ENCODE measurements around the gene H1-8.

Gene H1-8

GRCh38 chr3:129556890-129557547, 14.0 kb downstream of the H1-8 start:
- DNase-seq, result no peak

- no peak for DNase-seq
These were observed 14.5 kb downstream of the H1-8 start for GRCh38 chr3:129557548-129557894.

- no peak for DNase-seq
These were observed 15.3 kb downstream of the H1-8 start for GRCh38 chr3:129558081-129558771.

- DNase-seq, result no peak
These were observed 16.0 kb downstream of the H1-8 start for GRCh38 chr3:129558772-129559564.

- DNase-seq, result no peak
These were observed 16.6 kb downstream of the H1-8 start for GRCh38 chr3:129559565-129560079.

GRCh38 chr3:129560269-129560787, 17.4 kb downstream of the H1-8 start:
- DNase-seq, result no peak

- DNase-seq, result peak; percentile 64
These were observed 18.1 kb downstream of the H1-8 start for GRCh38 chr3:129560911-129561594.

GRCh38 chr3:129561619-129562248, 18.8 kb downstream of the H1-8 start:
- no peak for DNase-seq

GRCh38 chr3:129562803-129563202, 19.8 kb downstream of the H1-8 start:
- DNase-seq, result no peak

GRCh38 chr3:129563332-129563731, 20.4 kb downstream of the H1-8 start:
- no peak for DNase-seq

GRCh38 chr3:129563850-129564535, 21.0 kb downstream of the H1-8 start:
- no peak for DNase-seq

- no peak for DNase-seq
These were observed 22.1 kb downstream of the H1-8 start for GRCh38 chr3:129564981-129565644.

GRCh38 chr3:129565902-129566301, 22.9 kb downstream of the H1-8 start:
- DNase-seq, result no peak

- no peak for DNase-seq
These were observed 24.3 kb downstream of the H1-8 start for GRCh38 chr3:129567176-129567705.

GRCh38 chr3:129567939-129568338, 25.0 kb downstream of the H1-8 start:
- no peak for DNase-seq

GRCh38 chr3:129569856-129570255, 26.9 kb downstream of the H1-8 start:
- DNase-seq, result no peak

- no peak for DNase-seq
These were observed 28.9 kb downstream of the H1-8 start for GRCh38 chr3:129571605-129572547.

GRCh38 chr3:129572603-129573002, 29.6 kb downstream of the H1-8 start:
- no peak for DNase-seq

- no peak for DNase-seq
These were observed 30.5 kb downstream of the H1-8 start for GRCh38 chr3:129573493-129573892.

Measured in right kidney (tissue), 1 donor.